Cerebellar cortex (tissue), 1 donor: ENCODE data around the gene DYNC2I2.
A peak's percentile ranks its signal among the peaks of the same experiment; 100 is the strongest.
"Not testable (repeated sequence)": the region's sequence is repeated elsewhere in the genome, so short reads cannot be mapped to it uniquely, and the experiment has no call there.

ENCODE experiments used
- DNase-seq: peaks from one replicate; pipeline ENCODE4 v3.0.0-alpha.2; 2015; ENCODE audit warnings: low spot score

Gene DYNC2I2

GRCh38 chr9:128656416-128657343 lies at the start of gene DYNC2I2:
Gene DYNC2I2 (minus strand): TSS chr9:128656847. CDS start chr9:128656726, 121 bp downstream.
- DNase-seq: peak; percentile 91

DNA sequence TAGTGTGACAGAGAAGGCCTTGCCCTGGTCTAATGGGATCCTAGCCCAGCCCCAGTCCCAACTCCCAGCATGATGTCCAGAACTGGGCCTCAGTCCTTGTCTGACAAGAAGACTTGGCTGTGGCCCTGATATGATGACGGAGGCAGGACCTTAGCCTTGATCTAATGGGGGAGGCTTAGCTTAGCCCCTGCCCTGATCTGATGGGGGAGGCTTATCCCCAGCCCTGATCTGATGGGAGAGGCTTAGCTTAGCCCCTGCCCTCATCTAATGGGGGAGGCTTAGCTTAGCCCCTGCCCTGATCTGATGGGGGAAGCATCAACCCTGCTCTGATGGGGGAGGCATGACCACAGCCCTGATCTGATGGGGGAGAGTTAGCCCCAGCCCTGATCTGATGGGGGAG lies 49.4 kb upstream of the DYNC2I2 start:
- DNase-seq: no peak

GRCh38 chr9:128705051-128705965 lies 48.7 kb upstream of the DYNC2I2 start:
- no peak for DNase-seq

GRCh38 chr9:128704356-128704670 lies 47.7 kb upstream of the DYNC2I2 start:
- no peak for DNase-seq

DNA sequence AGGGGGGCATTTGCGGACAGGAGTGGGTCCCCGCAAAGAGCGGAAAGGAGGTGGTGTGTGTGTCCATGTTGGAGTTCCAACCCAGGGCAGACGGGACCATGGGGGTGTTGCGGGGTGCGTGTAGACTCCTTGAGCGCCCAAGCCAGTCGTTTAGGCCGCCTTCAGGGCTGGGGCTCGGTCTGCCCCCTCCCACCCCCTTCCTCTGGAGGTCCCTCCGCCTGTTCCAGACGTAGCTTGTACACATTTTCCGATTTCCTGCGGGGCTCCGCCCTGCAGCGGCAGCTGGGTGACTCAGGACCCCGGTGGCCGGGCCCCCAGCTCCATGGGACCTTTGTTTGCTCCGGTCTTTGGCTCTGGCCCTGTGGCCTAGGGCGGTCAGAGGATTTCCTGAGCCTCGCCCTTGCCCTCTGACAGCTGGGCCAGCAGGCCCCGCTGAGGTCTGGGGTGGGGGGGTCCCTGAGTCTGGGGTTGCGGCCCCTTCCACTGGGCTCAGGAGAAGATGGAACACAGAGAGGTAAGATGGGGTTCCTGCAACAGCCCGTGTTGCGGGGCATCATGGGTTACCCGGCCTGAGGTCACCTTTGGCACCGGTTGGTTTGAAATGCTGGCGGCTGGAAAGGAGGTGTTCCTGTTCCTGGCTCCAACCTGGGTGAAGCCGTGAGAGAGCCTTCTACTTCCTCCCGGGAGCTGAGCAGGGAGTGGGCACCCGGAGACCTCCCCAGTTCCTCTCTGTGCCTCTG lies 47.1 kb upstream of the DYNC2I2 start:
- DNase-seq: no peak

GRCh38 chr9:128702949-128703615 lies 46.4 kb upstream of the DYNC2I2 start:
- DNase-seq: no peak

GRCh38 chr9:128702445-128702948 lies 45.9 kb upstream of the DYNC2I2 start, which contains the start of gene PKN3:
Gene PKN3 (plus strand): TSS chr9:128702503. CDS start chr9:128702916, 413 bp downstream.
- DNase-seq: peak; percentile 82

DNA sequence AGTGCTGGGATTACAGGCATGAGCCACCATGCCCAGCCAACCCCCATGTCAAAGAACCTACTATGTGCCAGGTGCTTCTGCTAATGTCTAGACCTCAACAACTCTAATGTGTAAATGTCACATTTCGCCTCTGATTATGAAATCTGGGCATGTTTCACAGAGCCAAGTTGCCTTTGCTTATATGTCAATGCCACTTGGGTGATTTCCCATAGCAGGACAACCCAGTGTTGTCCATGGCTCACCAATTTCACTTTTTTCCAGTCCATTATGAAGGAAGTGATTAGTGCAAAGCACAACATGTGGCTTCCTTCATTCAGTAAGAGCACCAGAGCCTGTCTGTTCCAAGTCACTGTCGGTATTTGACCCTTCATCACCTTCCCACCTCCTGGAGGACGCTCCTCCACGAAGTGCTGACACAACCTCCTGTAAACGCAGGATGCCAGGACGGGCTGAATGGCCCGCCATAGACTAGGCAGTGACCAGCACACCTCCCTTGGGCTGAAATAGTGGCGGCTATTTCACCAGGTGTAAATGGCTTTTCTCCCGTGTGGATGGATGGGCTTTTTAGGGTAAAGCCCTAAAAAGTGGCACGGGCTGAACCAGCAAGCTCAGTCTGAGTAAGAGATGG lies 44.7 kb upstream of the DYNC2I2 start:
- peak; percentile 32 for DNase-seq

DNA sequence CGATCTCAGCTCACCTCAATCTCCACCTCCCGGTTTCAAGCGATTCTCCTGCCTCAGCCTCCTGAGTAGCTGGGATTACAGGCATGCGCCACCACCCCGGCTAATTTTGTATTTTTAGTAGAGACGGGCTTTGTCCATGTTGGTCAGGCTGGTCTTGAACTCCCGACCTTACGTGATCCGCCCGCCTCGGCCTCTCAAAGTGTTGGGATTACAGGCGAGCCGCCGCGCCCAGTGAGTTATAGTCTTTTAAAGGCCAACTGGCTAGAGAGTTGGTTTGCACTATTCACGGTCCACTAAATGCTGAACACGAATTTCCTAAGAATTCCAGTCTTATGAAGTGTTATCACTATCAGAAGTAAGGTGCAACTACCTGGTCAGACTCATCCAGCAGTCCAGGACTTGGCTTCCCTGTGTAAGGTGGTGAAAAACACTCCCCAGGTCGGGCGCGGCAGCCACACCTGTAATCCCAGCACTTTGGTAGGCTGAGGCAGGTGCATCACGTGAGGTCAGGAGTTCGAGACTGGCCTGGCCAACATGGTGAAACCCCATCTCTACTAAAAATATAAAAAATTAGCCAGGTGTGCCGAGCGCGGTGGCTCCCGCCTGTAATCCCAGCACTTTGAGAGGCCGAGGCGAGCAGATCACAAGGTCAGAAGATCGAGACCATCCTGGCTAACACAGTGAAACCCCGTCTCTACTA lies 42.6 kb upstream of the DYNC2I2 start:
- not testable (repeated sequence) for DNase-seq

DNA sequence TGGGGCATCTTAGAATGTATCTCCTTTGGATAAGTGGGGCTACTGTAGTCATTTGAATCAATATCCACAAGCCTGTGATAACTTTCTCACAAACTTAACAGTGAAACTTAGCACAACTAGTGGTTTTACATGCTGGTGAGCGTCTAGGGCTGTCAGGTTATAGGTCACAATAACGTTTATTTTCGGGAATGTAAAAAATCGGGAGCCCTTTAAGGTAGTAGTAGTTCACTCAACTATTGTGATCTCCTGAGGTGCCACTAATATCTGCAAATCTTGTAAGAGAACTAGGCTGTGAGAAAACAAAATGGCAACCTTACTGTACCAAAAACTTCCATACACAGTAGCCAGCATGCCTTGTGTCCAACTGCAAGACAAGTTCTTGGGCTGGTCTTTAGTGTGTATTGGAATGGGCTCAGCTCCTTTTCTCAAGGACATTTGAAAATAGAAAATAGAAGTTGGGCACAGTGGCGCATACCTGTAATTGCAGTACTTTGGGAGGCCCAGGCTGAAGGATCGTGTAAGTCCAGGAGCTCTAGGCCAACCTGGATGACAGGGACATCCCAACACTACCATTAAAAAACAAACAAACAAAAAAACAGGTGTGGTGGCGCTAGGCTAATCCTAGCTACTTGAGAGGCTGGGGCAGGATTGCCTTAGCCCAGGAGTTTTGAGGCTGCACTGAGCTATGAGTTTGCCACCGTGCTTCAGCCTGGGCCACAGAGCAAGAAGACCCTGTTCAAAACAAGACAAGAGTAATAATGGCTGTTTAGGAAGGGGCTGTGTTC lies 40.5 kb upstream of the DYNC2I2 start:
- DNase-seq: peak; percentile 34

GRCh38 chr9:128694344-128694743 lies 37.7 kb upstream of the DYNC2I2 start:
- no peak for DNase-seq

DNA sequence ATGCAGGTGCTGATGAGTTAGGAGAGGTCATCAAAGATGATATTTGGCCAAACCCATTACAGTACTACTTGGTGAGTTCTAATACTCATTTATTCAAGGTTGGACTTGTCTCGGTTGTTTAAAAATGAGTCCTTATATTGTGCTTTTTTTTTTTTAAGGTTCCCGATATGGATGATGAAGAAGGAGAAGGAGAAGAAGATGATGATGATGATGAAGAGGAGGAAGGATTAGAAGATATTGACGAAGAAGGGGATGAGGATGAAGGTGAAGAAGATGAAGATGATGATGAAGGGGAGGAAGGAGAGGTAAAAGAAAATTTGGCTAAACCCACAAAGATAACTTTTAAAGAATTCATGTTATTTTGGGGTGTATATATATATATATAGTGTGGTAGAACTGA lies 37.1 kb upstream of the DYNC2I2 start:
- not testable (repeated sequence) for DNase-seq

GRCh38 chr9:128690684-128691034 lies 34.0 kb upstream of the DYNC2I2 start:
- no peak for DNase-seq

DNA sequence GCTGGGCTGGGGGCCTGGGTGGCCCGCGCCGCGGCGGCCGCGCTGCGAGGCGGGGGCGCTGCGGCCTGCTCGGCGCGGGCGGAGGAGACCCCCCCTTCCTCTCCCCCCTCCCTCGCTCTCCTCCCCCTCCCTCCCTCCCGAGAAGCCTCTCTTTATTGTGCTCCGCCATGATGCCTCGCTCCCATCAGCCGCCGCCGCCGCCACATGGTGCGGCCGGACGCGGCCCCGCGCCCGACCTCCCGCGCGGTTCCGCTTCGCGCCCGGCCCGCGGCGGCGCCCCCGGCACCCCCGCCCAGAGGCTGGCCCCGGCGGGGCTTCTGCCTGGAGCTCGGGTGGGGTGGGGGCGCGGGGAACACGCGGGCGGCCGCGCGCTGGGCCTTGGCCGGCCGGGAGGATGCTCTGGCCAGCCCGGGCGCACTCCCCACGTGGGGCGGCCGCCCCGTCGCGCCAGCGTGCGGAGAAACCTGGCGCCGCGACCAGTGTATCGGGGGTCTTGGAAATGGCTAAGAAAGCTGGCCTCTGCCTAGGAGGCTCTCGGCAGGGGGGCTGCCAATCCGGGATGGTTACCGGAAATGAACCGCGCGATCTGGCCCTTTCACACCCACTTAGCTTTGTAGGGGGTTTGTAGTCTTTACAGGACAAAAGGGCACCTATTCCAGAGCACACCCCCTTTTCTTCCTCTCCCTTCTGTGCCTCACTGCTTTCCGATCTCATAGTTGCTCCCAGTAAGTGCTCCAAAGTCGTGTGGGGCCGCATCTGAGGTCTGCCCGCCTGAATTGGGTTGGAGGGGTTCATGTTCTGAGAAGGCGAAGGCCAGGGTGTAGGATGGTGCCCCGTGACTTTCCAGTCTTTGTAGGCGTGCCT lies 33.4 kb upstream of the DYNC2I2 start:
- peak; percentile 46 for DNase-seq

DNA sequence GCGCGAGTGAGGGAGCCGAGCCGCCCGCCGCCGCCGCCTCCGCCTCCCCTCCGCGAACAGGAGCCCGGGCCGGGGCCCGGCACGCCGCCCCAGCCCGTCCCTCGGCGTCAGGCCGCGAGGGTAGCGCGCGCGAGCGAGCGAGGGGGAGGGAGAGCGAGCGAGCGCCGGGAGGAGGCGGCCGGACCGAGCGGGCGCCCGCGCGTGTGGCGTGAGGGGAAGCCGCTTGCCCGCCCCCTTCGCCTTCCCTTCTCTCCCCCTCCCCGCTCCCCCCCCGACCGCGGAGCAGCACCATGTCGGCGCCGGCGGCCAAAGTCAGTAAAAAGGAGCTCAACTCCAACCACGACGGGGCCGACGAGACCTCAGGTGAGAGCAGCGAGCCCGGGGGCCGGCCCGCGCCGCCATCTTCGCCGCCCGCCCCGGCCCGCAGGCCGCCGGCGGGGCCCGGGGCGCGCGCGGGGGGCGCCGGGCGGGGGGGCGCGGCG lies 32.7 kb upstream of the DYNC2I2 start:
- peak; percentile 40 for DNase-seq

DNA sequence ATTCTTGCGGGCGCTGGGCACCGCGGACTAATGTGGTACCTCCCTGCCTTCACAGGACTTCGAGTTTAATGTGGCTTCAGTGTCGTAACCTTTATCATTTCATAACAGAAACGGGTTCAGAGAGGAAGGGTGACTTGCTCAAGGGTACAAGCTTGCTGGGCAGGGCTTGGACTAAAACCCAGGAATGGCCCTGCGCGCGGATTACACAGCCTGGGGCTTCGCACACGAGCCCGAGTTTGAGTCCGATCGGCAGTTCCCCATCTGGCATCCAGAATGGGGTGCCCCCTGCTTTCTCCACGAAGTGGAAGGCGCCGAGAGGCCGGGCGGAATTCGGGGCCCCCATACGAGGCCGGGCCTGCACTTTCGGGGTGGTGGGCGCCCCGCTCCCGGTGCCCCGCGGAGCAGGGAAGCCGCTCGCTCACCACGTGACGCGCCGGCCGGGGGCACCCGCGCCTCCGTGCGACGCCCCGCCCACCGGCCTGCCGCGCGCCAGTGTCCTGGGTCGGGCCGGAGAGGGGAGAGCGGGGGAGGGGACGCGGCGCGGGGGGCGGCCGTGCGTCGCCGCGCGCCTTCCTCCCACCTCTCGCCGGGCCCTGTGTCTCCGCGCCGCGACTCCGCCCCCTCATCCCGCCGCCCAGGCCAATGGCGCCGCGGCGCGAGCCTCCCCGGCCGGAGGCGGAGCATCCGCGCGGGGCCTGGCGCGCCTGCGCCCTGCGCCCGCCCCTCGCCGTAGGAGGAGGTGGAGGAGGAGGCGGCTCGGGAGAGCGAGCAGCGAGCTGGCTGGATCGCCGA lies 32.0 kb upstream of the DYNC2I2 start, which contains the start of gene SET:
Gene SET, plus strand, starts transcription at position 722 of the 792 bp plus-strand sequence. CDS start 361 bp downstream, outside the sequence.
- peak; percentile 89 for DNase-seq

DNA sequence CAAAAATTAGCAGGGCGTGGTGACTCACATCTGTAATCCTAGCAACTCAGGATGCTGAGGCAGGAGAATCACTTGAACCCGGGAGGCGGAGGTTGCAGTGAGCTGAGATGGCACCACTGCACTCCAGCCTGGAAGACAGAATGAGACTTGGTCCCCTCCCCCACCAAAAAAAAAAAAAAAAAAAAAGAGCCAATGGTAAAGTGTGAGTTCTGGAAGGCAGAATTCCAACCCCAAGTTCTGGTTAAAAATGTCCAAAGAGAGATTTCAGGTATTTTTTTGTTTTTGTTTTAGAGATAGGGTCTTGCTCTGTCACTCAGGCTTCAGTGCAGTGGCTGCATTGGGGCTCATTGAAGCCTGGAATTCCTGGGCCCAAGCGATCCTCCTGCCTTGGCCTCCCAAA lies 30.8 kb upstream of the DYNC2I2 start:
- DNase-seq: no peak
